ENCODE results near the gene MYL7. TPM values are rescaled to one million over a fixed set of nuclear protein-coding genes. Genes with fewer than 3 reads are reported as not detected.

The MYL7 gene
- total RNA-seq, 1 donor: not detected

DNA sequence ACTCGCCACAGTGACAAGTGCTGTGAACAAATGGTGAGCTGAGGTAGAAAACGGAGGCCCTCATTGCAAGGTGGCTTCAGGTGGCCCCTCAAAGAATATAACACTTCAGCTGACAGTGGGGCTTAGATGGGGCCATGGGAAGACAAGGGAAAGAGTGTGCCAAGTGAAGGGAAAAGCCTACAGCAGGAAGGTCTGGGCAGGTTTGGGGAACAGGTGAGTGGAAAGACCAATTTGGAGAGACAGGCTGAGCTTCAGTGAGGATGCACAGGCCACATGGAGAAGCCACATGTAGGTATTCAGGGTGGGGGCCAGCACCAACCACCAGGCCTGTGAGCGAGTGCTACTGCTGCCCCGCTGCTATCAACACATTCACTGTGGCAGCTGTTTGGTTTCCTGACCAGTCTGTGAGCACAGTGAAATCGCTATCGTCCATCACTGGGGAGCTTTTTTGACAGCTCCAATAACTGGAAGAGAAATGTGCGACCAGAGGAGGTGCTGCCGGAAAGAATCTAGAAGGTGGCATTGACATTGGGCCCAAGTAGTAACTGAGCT lies 21.2 kb downstream of the MYL7 start:
- DNase-seq (ENCODE audit: insufficient read length, low spot score, missing footprints): peak; percentile 73
- Histone ChIP-seq H3K27ac (ENCODE audit: low read depth, low read length) (no peak overlapping the region), H4K20me1 (ENCODE audit: insufficient read depth, low read length) (peaks cover 3% of the 10 kb centered on the region), H3K9me3 (ENCODE audit: low read depth, low read length) (no peaks in the 10 kb centered on the region), H3K4me2 (ENCODE audit: insufficient read depth, low read length) (no peak overlapping the region), H3K79me2 (ENCODE audit: insufficient read depth, low read length) (peaks cover 40% of the 10 kb centered on the region), H3K4me3 (ENCODE audit: insufficient read depth, low read length) (no peak overlapping the region), H3K36me3 (ENCODE audit: insufficient read depth, low read length) (peaks cover 31% of the 10 kb centered on the region), H3K27me3 (ENCODE audit: insufficient read depth, low read length) (no peaks in the 10 kb centered on the region), H3K4me1 (ENCODE audit: insufficient read depth, low read length) (peaks cover 11% of the 10 kb centered on the region), H2AFZ (ENCODE audit: low read length) (no peak overlapping the region)
- TF ChIP-seq, protein P1, sequence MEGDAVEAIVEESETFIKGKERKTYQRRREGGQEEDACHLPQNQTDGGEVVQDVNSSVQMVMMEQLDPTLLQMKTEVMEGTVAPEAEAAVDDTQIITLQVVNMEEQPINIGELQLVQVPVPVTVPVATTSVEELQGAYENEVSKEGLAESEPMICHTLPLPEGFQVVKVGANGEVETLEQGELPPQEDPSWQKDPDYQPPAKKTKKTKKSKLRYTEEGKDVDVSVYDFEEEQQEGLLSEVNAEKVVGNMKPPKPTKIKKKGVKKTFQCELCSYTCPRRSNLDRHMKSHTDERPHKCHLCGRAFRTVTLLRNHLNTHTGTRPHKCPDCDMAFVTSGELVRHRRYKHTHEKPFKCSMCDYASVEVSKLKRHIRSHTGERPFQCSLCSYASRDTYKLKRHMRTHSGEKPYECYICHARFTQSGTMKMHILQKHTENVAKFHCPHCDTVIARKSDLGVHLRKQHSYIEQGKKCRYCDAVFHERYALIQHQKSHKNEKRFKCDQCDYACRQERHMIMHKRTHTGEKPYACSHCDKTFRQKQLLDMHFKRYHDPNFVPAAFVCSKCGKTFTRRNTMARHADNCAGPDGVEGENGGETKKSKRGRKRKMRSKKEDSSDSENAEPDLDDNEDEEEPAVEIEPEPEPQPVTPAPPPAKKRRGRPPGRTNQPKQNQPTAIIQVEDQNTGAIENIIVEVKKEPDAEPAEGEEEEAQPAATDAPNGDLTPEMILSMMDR (IDR thresholded peaks at IDR 0.05; ENCODE audit: extremely low read depth, low read depth, low read length): no peak

DNA sequence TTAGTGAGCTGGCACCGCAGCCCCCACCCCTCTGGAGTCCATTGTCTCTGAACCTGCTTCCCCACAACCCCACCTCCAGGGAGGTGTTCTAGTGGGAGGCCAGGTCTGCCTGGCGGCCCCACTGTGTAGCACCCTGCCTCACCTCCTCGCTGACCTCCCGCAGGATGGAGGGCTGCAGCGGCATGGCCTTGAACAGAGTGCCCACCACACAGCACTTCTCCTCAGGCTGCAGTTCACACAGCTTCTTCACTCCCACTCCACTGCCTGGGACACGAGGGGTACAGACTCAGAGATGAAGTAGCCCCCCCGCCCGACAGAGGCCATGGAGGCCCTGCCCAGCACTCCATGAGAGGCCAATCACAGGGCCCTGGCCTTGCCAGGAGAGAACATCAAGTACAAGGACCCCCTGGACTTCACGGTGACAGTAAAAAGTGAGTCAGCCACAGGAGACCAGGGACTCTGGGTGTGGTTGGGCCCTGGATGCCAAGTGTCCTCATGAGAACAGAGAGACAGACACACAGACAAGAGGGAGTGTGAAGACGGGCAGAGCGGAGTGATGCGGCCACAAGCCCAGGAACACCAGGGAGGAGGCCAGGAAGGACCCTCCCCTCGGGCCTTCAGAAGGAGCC lies 23.2 kb downstream of the MYL7 start:
- Histone ChIP-seq H3K4me1 (ENCODE audit: insufficient read depth, low read length) (peaks cover 10% of the 10 kb centered on the region), H3K27me3 (ENCODE audit: insufficient read depth, low read length) (no peaks in the 10 kb centered on the region), H3K79me2 (ENCODE audit: insufficient read depth, low read length) (peaks cover 40% of the 10 kb centered on the region), H3K4me3 (ENCODE audit: insufficient read depth, low read length) (no peak overlapping the region), H4K20me1 (ENCODE audit: insufficient read depth, low read length) (peaks cover 9% of the 10 kb centered on the region), H3K9me3 (ENCODE audit: low read depth, low read length) (no peaks in the 10 kb centered on the region), H3K27ac (ENCODE audit: low read depth, low read length) (no peak overlapping the region), H3K4me2 (ENCODE audit: insufficient read depth, low read length) (no peak overlapping the region), H2AFZ (ENCODE audit: low read length) (no peak overlapping the region), H3K36me3 (ENCODE audit: insufficient read depth, low read length) (peaks cover 45% of the 10 kb centered on the region)
- TF ChIP-seq, protein P1 (IDR thresholded peaks at IDR 0.05; ENCODE audit: extremely low read depth, low read depth, low read length): no peak
- peak; percentile 67 for DNase-seq (ENCODE audit: insufficient read length, low spot score, missing footprints)

DNA sequence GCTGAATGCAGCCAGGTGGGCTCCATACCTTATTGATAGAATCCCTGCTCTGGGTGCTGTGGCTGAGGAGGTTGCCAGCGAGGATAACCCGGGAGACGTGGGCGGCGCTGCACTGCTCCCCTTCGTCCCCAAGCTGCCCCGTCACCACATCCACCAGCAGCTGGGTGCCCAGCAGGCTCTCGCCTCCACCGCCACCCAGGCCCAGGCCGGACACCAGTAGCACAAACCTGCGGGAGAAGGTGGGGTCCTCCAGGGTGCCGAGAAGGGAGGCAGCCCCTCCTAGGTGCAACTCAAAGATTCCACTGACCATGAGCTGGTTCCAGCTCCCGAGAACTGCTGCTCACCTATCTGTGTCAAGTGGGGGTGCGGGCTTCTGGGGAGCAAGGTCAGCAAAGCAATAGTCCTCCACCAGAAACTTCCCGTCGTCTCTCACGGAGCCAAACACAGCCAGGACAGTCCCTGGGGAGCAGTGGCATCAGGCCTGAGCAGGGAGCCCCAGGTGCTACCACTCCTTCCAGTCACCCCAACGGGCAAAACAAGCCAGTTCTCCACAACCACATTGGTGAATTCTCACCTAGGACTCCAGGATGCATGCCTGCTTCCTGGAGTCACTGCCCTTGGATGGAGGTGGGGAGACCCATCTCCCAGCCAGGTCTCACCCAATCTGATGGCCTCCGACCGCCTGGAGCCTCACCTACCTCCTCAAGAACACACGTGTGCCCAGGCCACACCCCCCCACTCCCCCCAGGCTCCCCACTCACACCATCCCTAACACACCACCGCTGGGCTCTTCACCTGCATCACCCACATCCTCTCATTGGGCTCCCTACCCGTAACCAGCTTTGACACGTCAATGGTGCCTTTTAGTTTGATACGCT lies 24.1 kb downstream of the MYL7 start:
- H3K36me3 ChIP-seq (ENCODE audit: insufficient read depth, low read length): peaks cover 54% of the 10 kb centered on the region
- H3K27me3 ChIP-seq (ENCODE audit: insufficient read depth, low read length): no peaks in the 10 kb centered on the region
- H3K27ac ChIP-seq (ENCODE audit: low read depth, low read length): no peak overlapping the region
- DNase-seq (ENCODE audit: insufficient read length, low spot score, missing footprints): peak; percentile 73
- H2AFZ ChIP-seq (ENCODE audit: low read length): no peak overlapping the region
- H3K79me2 ChIP-seq (ENCODE audit: insufficient read depth, low read length): peaks cover 32% of the 10 kb centered on the region
- H4K20me1 ChIP-seq (ENCODE audit: insufficient read depth, low read length): peaks cover 11% of the 10 kb centered on the region
- TF ChIP-seq, protein P1 (IDR thresholded peaks at IDR 0.05; ENCODE audit: extremely low read depth, low read depth, low read length): no peak
- H3K4me1 ChIP-seq (ENCODE audit: insufficient read depth, low read length): peaks cover under 1% of the 10 kb centered on the region
- no peak overlapping the region for H3K4me2 ChIP-seq (ENCODE audit: insufficient read depth, low read length)
- H3K4me3 ChIP-seq (ENCODE audit: insufficient read depth, low read length): no peak overlapping the region
- no peaks in the 10 kb centered on the region for H3K9me3 ChIP-seq (ENCODE audit: low read depth, low read length)

All from osteoblast (primary cell).